Measurements from ENCODE around the gene FLRT3.

Gene FLRT3

DNA sequence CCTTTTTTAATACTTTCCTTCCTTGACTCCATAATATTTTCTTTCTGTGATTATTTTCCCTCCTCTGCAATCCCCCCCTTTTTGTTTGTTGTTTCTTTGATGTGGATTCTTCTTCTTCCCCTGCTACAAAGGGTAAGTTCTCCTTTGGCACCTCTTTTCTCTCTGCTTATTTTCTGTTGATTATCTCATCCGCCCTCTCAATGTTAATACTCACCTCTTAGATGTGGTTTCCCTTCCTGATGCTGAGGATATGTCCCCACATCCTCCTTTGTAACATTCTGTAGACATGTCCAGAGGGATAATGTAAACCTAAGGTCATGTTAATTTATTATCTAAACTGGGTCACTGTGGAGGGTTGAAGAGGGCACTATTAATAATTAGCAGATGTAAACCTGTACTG, 17.7 kb downstream of the FLRT3 start:
- no peak for DNase-seq (ENCODE audit: low read depth in 2 of 2)

DNA sequence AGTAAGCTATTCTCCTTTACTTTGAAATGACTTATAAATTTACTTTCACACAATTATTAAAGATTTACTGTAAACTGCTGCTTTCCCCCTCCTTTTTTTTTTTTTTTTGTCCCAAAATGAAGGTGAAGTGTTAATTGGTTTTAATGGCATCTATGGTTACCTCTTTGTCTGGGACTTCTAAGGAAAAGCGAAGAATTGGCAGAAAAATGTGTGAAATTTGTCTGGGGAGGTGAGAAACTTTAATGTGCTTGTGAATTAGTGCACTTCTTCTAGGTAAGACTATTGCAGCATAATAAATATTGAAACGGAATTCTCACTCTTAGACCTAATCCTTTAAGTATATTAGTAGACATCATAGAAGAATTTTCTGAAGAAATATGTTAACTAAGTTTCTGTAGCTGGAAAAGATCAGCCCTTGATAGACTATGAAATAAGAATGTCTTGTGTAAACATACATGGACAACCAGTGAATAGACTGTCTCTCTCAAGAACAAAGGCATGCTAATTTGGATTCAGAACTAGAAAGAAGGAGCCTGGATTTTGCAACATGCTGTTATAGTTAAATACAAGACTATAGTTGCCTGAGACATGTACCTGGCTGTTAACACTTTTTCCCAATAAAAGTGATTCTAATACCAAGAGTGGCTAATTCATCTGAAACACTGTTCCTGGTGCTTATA, 23.9 kb downstream of the FLRT3 start:
- no peak for DNase-seq (ENCODE audit: low read depth in 2 of 2)

DNA sequence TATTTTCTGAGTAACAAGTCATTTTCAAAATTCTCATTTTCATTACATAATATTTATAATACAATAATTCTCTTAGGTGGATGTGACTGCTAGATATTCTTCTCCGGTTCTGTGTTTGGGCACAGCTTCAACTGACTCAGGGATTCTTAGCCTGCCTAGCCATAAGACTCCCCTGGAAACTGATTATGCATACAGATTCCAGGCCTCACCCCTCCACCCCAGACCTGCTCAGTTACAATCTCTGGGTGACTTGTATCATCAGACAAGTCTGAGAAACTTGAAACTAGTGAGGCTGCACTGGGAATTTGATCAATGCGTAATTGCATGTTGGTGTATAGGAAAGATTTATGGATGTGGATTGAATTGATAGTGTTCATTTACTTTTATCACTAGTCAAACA, 25.4 kb downstream of the FLRT3 start:
- no peak for DNase-seq (ENCODE audit: low read depth in 2 of 2)

GRCh38 chr20:14310977-14311627, 26.3 kb downstream of the FLRT3 start:
- no peak for DNase-seq (ENCODE audit: low read depth in 2 of 2)

- no peak for DNase-seq (ENCODE audit: low read depth in 2 of 2)
These were observed 29.5 kb downstream of the FLRT3 start for GRCh38 chr20:14307956-14308355.

GRCh38 chr20:14304472-14304871, 32.9 kb downstream of the FLRT3 start:
- no peak for DNase-seq (ENCODE audit: low read depth in 2 of 2)

DNA sequence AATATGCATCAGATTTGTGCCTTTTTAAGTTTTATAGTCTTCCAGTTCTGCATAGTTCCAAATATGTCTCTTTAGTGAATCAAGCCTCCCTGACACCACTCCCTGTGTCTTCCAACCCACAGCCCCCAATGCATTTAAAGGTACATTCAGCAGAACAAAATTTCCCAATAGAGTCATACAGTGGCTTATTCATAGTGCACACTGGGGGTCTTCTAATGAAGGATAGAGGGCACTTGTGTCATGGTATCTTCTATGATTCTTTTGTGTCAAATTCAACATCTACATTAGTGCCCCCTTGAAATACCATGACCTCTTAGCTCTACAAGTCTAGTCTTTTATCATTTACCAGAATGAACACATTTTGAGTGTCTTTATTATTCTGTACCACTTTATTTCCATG, 33.8 kb downstream of the FLRT3 start:
- no peak for DNase-seq (ENCODE audit: low read depth in 2 of 2)

DNA sequence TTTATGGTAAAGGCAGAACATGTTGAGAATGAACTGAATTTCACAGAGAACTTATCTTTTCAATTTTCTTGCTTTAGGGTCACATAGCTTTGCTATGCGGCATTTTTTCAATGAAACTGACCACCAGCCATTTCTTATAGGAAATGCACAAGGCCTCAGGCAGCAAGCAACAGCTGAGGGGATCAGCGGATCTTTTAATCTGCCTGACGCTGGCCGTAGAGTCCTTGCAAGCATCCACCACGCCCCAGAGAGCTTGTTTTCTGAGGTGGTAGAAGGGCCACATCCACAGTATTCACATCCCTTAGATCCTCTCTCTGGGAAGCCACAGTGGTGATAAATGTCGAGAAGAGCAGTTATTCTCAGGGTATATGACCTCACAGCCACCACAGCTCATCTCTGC, 34.3 kb downstream of the FLRT3 start:
- DNase-seq (ENCODE audit: low read depth in 2 of 2) = no peak

GRCh38 chr20:14299831-14300230, 37.6 kb downstream of the FLRT3 start:
- DNase-seq (ENCODE audit: low read depth in 2 of 2) = no peak

- no peak for DNase-seq (ENCODE audit: low read depth in 2 of 2)
These were observed 41.6 kb downstream of the FLRT3 start for GRCh38 chr20:14295770-14296309.

- no peak for DNase-seq (ENCODE audit: low read depth in 2 of 2)
These were observed 42.2 kb downstream of the FLRT3 start for GRCh38 chr20:14295238-14295637.

DNA sequence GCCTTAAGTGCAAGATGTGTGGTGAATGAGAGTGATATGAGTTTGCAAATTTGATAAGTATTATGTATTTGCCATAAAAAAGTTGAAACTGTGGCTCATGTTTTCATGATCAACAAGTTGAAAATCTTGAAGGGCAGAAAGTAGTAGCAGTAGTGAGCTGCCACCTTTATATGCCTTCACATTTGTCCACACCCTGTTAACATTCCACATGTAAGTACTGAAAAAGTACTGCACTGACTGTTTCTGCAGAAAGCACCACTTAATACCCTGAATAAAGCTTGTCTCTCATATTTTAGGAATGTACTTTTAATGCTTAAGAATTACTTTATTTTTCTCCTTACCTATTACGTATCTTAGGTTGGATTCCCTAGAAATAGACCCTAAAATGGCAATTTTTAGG, 45.9 kb downstream of the FLRT3 start:
- DNase-seq (ENCODE audit: low read depth in 2 of 2) = no peak

DNA sequence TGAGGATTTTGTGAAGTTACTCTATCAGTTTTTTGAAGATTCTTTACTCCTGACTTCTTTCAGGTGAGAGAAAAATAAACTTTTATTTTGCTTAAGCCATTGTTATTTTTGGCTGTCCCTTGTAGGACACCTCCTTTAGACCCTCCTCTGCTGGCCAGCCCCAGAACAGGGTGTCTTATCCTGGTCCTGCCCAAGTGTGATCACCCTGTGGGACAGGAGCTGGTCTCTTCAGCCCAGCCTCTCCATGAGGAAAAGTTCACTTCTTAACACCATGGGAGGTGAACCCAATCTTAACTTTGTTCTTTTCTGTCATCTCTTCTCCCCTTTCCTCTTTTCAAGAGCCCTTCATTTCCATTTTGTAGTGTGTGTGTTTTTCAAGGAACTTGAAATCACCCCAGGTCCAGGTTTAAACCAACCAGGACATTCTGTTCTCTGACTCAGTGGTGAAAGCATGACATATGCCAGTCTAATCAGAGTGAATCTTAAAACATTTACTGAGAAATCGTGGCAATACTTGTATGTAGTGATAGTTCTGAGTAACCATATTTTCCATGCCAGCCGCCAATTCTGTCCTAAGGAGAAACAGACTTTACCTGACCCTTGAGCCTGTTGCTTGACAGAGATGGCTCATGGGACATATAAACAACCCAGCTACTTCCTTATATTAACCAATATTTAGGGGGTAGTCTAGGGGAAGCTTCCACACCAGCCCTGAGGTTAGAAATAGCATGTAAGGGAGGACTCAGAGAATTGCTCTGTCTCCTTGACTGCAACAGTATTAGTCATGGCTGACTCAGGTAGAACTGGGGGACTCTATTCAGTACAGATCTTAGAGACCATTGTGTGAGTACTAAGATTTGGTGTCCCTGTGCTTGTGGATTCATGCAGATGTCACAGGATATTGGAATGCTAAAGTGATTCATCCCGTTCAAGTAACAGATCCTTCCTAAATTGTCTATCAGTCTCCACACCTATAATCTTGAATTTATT, 48.8 kb downstream of the FLRT3 start:
- no peak for DNase-seq (ENCODE audit: low read depth in 2 of 2)

DNA sequence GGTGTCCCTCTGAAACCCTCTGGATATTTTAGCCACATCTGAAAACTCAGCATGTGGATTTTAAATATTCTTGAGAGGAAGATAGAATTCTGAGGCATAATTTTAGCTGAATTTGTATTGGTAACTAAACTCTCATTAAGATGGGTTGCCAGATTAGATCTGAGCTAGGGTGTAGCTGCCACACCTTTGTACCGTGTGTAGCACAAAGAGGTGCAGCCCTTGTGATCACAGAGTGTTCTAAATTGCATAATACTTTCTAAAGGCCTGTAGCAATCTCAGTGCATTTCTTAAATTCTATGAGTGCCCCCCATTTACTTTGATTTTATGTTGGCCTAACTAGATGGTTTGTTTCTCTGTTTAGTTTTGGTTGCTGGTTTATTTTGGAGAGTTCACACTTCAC, 53.0 kb downstream of the FLRT3 start:
- DNase-seq (ENCODE audit: low read depth in 2 of 2) = no peak

GRCh38 chr20:14282140-14282539, 55.3 kb downstream of the FLRT3 start:
- DNase-seq (ENCODE audit: low read depth in 2 of 2) = no peak
